GM12878 (cell line): ENCODE data around the gene ACD.

Source experiments
- ASH2L ChIP-seq: fragments of 300-600, 200-600 bp; sonication (generic); IDR thresholded peaks from 2 replicates; pipeline ENCODE4 v1.6.1; 2017; ENCODE audit warnings: low read depth, mild to moderate bottlenecking, borderline replicate concordance
- JUND ChIP-seq: IDR thresholded peaks from 2 replicates; pipeline ENCODE4 v1.6.1; 2012; ENCODE audit warnings: low read depth, mild to moderate bottlenecking, low read length, improper control_type of control experiment, moderate library complexity
- KAT2A ChIP-seq: conservative IDR thresholded peaks from 2 replicates; pipeline ENCODE4 v1.6.1; 2011; ENCODE audit warnings: low read depth, low read length; ENCODE audit not compliant: control insufficient read depth
- NFXL1 ChIP-seq: fragments of 450-650 bp; IDR thresholded peaks from 2 replicates; pipeline ENCODE4 v1.6.1; 2017; ENCODE audit warnings: antibody characterized with exemption, mild to moderate bottlenecking, borderline replicate concordance
- POLR2A ChIP-seq: IDR thresholded peaks from 2 replicates; pipeline ENCODE4 v1.6.1; 2011; ENCODE audit warnings: low read depth, mild to moderate bottlenecking, low read length
- SRF ChIP-seq, 2 experiments: IDR thresholded peaks; 2 replicates each; pipeline ENCODE4 v1.6.1; 2011; ENCODE audit warnings: low read depth in 2 of 2, low read length in 2 of 2, mild to moderate bottlenecking in 1 of 2, moderate library complexity in 1 of 2
- TAF1 ChIP-seq: IDR thresholded peaks from 2 replicates; pipeline ENCODE4 v1.6.1; 2011; ENCODE audit warnings: mild to moderate bottlenecking, low read depth, low read length, borderline replicate concordance
- ZNF217 ChIP-seq: fragments of 450-650 bp; IDR thresholded peaks from 2 replicates; pipeline ENCODE4 v1.6.1; 2017; ENCODE audit warnings: antibody characterized with exemption, mild to moderate bottlenecking
- ZZZ3 ChIP-seq: IDR thresholded peaks from 2 replicates; pipeline ENCODE4 v1.6.1; 2011; ENCODE audit warnings: low read depth; ENCODE audit not compliant: control insufficient read depth, insufficient read length
- TF ChIP-seq, protein P1 (sequence below), 3 experiments: IDR thresholded peaks in 2 of 3; conservative IDR thresholded peaks in 1 of 3; 2 replicates each; pipeline ENCODE4 v1.5.1; 2011; ENCODE audit warnings: low read depth in 3 of 3, low read length in 3 of 3, mild to moderate bottlenecking in 3 of 3, control low read depth in 2 of 3, moderate library complexity in 2 of 3, inconsistent platforms in 1 of 3, mixed read lengths in 1 of 3; ENCODE audit not compliant: control insufficient read depth in 2 of 3, insufficient read depth in 1 of 3; ENCODE audit errors: extremely low read depth in 1 of 3
- TF ChIP-seq, protein P2 (sequence below): fragments of 450-650 bp; IDR thresholded peaks from 2 replicates; pipeline ENCODE4 v1.6.1; 2017; ENCODE audit warnings: mild to moderate bottlenecking, low read depth, inconsistent platforms; ENCODE audit not compliant: poor library complexity, severe bottlenecking

DNA sequence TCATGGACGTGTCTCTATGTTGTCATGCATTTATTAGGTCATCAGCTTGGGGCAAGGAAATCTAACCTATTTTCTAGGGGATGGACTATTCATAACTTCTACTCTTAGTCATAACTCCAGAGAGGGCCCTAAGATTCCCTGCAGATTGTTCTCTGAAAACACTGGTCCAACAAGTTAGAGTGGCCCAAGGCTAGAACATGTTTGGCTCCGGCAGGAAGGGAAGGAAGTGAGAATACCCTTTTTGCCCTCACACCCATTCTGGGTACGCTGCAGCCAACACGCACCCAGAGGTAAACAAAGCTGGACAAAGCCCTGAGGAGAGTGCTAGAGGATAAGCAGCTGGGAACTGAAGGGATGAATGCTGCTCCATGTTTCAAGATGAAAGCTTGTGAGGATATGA, 16.5 kb upstream of the ACD start:
- no peak for TF ChIP-seq ZZZ3
- TF ChIP-seq NFXL1, result no peak
- no peak for TF ChIP-seq TAF1
- TF ChIP-seq ZNF217, result no peak
- no peak for TF ChIP-seq ASH2L
- TF ChIP-seq, protein P1, sequence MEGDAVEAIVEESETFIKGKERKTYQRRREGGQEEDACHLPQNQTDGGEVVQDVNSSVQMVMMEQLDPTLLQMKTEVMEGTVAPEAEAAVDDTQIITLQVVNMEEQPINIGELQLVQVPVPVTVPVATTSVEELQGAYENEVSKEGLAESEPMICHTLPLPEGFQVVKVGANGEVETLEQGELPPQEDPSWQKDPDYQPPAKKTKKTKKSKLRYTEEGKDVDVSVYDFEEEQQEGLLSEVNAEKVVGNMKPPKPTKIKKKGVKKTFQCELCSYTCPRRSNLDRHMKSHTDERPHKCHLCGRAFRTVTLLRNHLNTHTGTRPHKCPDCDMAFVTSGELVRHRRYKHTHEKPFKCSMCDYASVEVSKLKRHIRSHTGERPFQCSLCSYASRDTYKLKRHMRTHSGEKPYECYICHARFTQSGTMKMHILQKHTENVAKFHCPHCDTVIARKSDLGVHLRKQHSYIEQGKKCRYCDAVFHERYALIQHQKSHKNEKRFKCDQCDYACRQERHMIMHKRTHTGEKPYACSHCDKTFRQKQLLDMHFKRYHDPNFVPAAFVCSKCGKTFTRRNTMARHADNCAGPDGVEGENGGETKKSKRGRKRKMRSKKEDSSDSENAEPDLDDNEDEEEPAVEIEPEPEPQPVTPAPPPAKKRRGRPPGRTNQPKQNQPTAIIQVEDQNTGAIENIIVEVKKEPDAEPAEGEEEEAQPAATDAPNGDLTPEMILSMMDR (IDR thresholded peaks at IDR 0.05 in 2 of 3, conservative IDR thresholded peaks at IDR 0.05 in 1 of 3; ENCODE audit: control insufficient read depth in 2 of 3, extremely low read depth in 1 of 3, insufficient read depth in 1 of 3, low read depth in 3 of 3, low read length in 3 of 3), result no peak
- TF ChIP-seq, protein P2, sequence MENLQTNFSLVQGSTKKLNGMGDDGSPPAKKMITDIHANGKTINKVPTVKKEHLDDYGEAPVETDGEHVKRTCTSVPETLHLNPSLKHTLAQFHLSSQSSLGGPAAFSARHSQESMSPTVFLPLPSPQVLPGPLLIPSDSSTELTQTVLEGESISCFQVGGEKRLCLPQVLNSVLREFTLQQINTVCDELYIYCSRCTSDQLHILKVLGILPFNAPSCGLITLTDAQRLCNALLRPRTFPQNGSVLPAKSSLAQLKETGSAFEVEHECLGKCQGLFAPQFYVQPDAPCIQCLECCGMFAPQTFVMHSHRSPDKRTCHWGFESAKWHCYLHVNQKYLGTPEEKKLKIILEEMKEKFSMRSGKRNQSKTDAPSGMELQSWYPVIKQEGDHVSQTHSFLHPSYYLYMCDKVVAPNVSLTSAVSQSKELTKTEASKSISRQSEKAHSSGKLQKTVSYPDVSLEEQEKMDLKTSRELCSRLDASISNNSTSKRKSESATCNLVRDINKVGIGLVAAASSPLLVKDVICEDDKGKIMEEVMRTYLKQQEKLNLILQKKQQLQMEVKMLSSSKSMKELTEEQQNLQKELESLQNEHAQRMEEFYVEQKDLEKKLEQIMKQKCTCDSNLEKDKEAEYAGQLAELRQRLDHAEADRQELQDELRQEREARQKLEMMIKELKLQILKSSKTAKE, result no peak
- no peak for TF ChIP-seq JUND
- no peak for TF ChIP-seq KAT2A
- no peak for TF ChIP-seq POLR2A
- TF ChIP-seq SRF (IDR thresholded peaks at IDR 0.05; ENCODE audit: low read depth in 2 of 2, low read length in 2 of 2), result no peak
